Lung (tissue), 16 donors: ENCODE measurements around the gene COQ3. TPM values are rescaled to one million over a fixed set of nuclear protein-coding genes. Genes with fewer than 3 reads are reported as not detected.
A peak's percentile ranks its signal among the peaks of the same experiment; 100 is the strongest.

Experiments used
- ATAC-seq: fragments of 200-7000 bp; cut with Tn5 transposase; one replicate; pipeline ENCODE4 v1.9.1; 2020; ENCODE audit warnings: moderate number of reproducible peaks; ENCODE audit not compliant: insufficient read depth, low FRiP score
- DNase-seq, 3 donors: peaks; one replicate each; pipeline ENCODE4 v3.0.0-alpha.2; 2013 to 2017
- H3K27ac ChIP-seq, 2 donors: one replicate each; pipeline ENCODE4 v1.5.1; 2013; ENCODE audit warnings: mild to moderate bottlenecking in 2 of 2, moderate library complexity in 2 of 2, control low read depth in 1 of 2, inconsistent platforms in 1 of 2, low read depth in 1 of 2, low read length in 1 of 2
- H3K27me3 ChIP-seq, 3 donors: one replicate each; pipeline ENCODE4 v1.5.1; 2013; ENCODE audit warnings: low read length in 2 of 3; ENCODE audit not compliant: control insufficient read depth in 3 of 3, insufficient read depth in 3 of 3
- H3K36me3 ChIP-seq, 4 donors: one replicate each; pipeline ENCODE4 v1.5.1; 2013; ENCODE audit warnings: low read length in 4 of 4, mild to moderate bottlenecking in 1 of 4, moderate library complexity in 1 of 4; ENCODE audit not compliant: control insufficient read depth in 4 of 4, insufficient read depth in 4 of 4
- H3K4me1 ChIP-seq, 5 donors: one replicate each; pipeline ENCODE4 v1.5.1; 2013; ENCODE audit warnings: low read length in 5 of 5, mild to moderate bottlenecking in 2 of 5, moderate library complexity in 1 of 5; ENCODE audit not compliant: control insufficient read depth in 5 of 5, insufficient read depth in 5 of 5
- H3K4me3 ChIP-seq: one replicate; pipeline ENCODE4 v1.5.1; 2013; ENCODE audit warnings: mild to moderate bottlenecking, control low read depth, moderate library complexity
- H3K9ac ChIP-seq, 2 donors: one replicate each; pipeline ENCODE4 v1.5.1; 2013; ENCODE audit warnings: low read length in 2 of 2, control low read depth in 1 of 2; ENCODE audit not compliant: insufficient read depth in 1 of 2
- H3K9me3 ChIP-seq, 4 donors: one replicate each; pipeline ENCODE4 v1.5.1; 2013; ENCODE audit warnings: low read length in 3 of 4, mild to moderate bottlenecking in 1 of 4, moderate library complexity in 1 of 4; ENCODE audit not compliant: control insufficient read depth in 4 of 4, insufficient read depth in 3 of 4
- WGBS, 2 donors: extraction: QIAGEN DNeasy Blood & Tissue Kit; methylation state at CpG; one replicate each; pipeline ENCODE4 v1.1.7; 2013; 5-methylcytosine and 5-hydroxymethylcytosine counted together
- long read RNA-seq, 5 donors: transcript quantifications; one replicate each; lab custom pipeline, GENCODE V29; 2026
- polyA plus RNA-seq, 2 donors: library from polyadenylated mRNA; stranded (reverse); fragments of 200-250 nt; gene quantifications; one replicate each; pipeline ENCODE4 v1.2.1, GENCODE V29; 2013
- total RNA-seq, 2 donors: library from RNA; depleted of rRNA in 1 of 2; stranded (reverse); fragments of >200 nt in 1 of 2; gene quantifications; one replicate each; pipeline ENCODE4 v1.2.1, GENCODE V29; 2014 to 2021
- TF ChIP-seq, protein P1 (sequence below): IDR thresholded peaks from 2 replicates; pipeline ENCODE4 v1.5.1; 2012; ENCODE audit warnings: mild to moderate bottlenecking; ENCODE audit errors: control extremely low read depth, extremely low read depth
- donor health status: control.
- donor health status: control.
- donor health status: Bipolar disorder and iron deficiency.
- donor health status: healthy.
- donor health status: DM: yes; HTN: yes; CAD: no.

Gene COQ3, protein sequence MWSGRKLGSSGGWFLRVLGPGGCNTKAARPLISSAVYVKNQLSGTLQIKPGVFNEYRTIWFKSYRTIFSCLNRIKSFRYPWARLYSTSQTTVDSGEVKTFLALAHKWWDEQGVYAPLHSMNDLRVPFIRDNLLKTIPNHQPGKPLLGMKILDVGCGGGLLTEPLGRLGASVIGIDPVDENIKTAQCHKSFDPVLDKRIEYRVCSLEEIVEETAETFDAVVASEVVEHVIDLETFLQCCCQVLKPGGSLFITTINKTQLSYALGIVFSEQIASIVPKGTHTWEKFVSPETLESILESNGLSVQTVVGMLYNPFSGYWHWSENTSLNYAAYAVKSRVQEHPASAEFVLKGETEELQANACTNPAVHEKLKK
- total RNA-seq, result 1 to 10 TPM; 2.8 to 6.5 TPM
- 10 to 100 TPM in 1 of 2 donors, 1 to 10 TPM in 1; 5.3 to 11.7 TPM for polyA plus RNA-seq
- long read RNA-seq, donor 1, transcript COQ3-201 (7 exons, 1,335 nt), result major isoform, 5 of 5 reads
- long read RNA-seq, donor 1, partial matches to known transcripts, result 0 of 5 reads
- long read RNA-seq, donor 1, other reads (novel, unspliced or antisense), result 0 of 5 reads
- long read RNA-seq, donor 2, result 0 reads
- long read RNA-seq, donor 3, partial matches to known transcripts, result 0 of 1 reads
- long read RNA-seq, donor 3, other reads (novel, unspliced or antisense), result 0 of 1 reads
- long read RNA-seq, donor 4, partial matches to known transcripts, result 0 of 3 reads
- long read RNA-seq, donor 4, other reads (novel, unspliced or antisense), result 0 of 3 reads
- long read RNA-seq, donor 5, transcript COQ3-201 (7 exons, 1,335 nt), result major isoform, 6 of 6 reads
- long read RNA-seq, donor 5, partial matches to known transcripts, result 0 of 6 reads
- long read RNA-seq, donor 5, other reads (novel, unspliced or antisense), result 0 of 6 reads

DNA sequence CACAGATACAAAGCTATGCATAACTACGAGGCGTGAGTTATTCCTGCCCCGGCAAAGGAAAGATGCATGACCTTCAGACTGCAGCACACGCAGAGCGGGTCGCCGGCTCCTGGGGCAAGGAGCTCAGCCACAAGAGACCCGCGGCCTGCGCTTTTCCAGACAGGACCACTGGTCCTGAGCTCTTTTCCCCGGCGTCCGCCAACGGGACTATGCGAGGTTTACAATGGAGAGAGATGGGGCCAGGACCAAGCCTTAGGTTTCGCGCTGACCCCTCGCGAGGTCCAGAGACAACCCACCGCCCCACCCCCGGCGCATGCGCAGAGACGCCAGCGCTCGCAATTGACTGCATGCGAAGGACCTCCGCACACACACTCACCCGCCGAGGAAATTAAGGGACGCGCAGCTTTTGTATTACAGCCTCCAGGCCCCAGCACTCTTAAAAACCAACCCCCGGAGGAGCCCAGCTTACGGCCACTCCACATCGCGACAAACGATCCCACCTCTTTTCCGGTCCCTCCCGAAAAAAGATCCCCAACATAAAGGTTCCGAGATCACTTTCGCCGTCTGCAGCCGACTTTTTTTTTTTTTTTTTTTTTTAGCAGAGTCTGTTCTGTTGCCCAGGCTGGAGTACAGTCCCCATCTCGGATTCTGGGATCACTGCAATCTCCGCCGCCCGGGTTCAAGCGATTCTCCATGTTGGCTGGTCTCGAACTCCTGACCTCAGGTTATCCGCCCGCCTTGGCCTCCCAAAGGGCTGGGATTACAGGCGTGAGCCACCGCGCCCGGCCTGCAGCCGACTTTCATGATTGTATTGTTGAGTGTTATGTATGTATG lies at the start of gene COQ3:
Gene COQ3, minus strand, starts transcription at position 498 of the 834 bp plus-strand sequence. Its CDS starts 16 bp downstream, at position 482.
- peak within 1 kb of the TSS; percentile 79 to 90 for H3K27ac ChIP-seq
- DNase-seq, result peak; percentile 90 to 92 (median 91)

DNA sequence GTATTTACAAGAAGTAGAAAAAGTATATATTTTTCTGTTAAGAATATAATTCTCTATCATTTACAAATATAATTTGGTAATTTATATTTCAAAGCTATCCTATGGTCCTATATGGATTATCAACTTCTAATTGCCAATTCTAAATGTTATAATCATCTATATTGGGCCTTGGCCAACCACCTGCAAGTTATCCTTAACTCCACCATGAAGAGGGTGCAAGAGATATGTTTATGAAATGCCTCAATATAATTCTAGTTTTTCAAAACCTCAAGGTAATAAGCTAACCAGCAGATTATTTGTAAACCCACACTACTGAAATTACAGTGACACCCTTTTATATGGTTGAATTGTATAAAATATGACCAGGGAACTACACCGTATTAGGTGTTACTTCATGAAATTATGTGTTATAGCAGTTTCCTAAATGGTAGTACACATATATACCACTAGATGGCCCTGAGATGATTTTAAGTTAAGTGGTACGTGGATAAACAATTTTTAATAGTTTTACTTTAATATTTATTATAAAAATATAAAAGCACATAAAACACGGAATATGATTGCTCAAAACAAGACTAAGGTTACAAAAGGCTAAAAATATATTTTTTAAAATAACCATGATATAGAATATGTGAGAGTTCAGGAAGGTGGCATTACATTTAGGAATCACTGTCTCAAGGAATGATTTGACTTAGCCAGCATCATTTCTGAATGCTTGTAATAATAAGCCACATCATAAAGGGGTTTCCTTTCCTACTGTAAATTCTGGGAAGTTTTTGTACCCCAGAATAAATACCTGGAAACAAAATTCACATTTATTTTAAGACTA lies 40.9 kb upstream of the COQ3 start:
- Histone ChIP-seq H3K27ac (no peak overlapping the region), H3K4me3 (no peak overlapping the region), H3K4me1 (no peaks in the 10 kb centered on the region), H3K9ac (no peak overlapping the region), H3K9me3 (no peaks in the 10 kb centered on the region), H3K27me3 (no peaks in the 10 kb centered on the region), H3K36me3 (peaks cover 0 to 13% (median 0%) of the 10 kb centered on the region in 4 donors)
- 6 to 7% methylated on average over 3 of the region's 3 CpGs for WGBS, 2 donors
- peak; percentile 53 for ATAC-seq
- DNase-seq, result peak in 2 of 3 donors; percentile 40 to 62
- TF ChIP-seq, protein P1, sequence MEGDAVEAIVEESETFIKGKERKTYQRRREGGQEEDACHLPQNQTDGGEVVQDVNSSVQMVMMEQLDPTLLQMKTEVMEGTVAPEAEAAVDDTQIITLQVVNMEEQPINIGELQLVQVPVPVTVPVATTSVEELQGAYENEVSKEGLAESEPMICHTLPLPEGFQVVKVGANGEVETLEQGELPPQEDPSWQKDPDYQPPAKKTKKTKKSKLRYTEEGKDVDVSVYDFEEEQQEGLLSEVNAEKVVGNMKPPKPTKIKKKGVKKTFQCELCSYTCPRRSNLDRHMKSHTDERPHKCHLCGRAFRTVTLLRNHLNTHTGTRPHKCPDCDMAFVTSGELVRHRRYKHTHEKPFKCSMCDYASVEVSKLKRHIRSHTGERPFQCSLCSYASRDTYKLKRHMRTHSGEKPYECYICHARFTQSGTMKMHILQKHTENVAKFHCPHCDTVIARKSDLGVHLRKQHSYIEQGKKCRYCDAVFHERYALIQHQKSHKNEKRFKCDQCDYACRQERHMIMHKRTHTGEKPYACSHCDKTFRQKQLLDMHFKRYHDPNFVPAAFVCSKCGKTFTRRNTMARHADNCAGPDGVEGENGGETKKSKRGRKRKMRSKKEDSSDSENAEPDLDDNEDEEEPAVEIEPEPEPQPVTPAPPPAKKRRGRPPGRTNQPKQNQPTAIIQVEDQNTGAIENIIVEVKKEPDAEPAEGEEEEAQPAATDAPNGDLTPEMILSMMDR, result no peak

More for the DNA sequence above, at the start of gene COQ3:
- Histone ChIP-seq H3K36me3 (peaks cover 0 to 7% (median 0%) of the 10 kb centered on the region in 4 donors), H3K4me3 (peak within 1 kb of the TSS; percentile 93), H3K4me1 (peaks cover 0 to 8% (median 0%) of the 10 kb centered on the region in 5 donors), H3K27me3 (no peaks in the 10 kb centered on the region), H3K9ac (peak within 1 kb of the TSS; percentile 56 to 91), H3K9me3 (no peaks in the 10 kb centered on the region)
- peak; percentile 75 for ATAC-seq
- WGBS, 2 donors, result 10 to 14% methylated on average over 54 to 56 of the region's 56 CpGs
- TF ChIP-seq, protein P1, result no peak

DNA sequence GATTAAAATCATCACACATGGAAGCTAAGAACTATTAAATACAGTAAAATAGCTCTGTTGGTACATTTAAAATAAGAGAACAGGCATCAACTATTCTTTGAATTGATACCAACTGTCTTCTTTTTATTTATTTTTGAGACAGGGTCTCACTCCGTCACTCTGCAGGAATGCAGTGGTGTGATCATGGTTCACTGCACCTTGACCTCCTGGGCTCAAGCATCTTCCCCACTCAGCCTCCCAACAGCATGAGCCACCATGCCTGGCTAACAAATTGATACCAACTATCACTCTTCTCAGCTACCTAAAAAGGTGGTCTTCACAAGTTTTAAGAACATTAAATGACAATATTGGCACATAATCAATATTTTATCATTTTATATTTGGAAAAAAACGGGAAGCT lies 38.9 kb upstream of the COQ3 start:
- Histone ChIP-seq H3K9ac (no peak overlapping the region), H3K4me3 (no peak overlapping the region), H3K4me1 (peaks cover 0 to 1% (median 0%) of the 10 kb centered on the region in 5 donors), H3K27ac (no peak overlapping the region), H3K36me3 (peaks cover 0 to 8% (median 0%) of the 10 kb centered on the region in 4 donors), H3K27me3 (no peaks in the 10 kb centered on the region), H3K9me3 (no peaks in the 10 kb centered on the region)
- no peak for DNase-seq
- WGBS, 2 donors, result 77 to 84% methylated on average over 2 of the region's 2 CpGs
- TF ChIP-seq, protein P1, result no peak
- no peak for ATAC-seq
